ENCODE results near the gene CUX1.

GRCh38 chr7:102211590-102212550 is 394.4 kb downstream of the CUX1 start:
- TF ChIP-seq CTCF (IDR thresholded peaks at IDR 0.05) = no peak
- TF ChIP-seq POLR2A (IDR thresholded peaks at IDR 0.05) = no peak

Measured in lower leg skin (tissue), 3 donors.